Smooth muscle cell (in vitro differentiated cells): Measurements from ENCODE around the gene ZFYVE1. TPM values are rescaled to one million over a fixed set of nuclear protein-coding genes. Genes with fewer than 3 reads are reported as not detected.
"Not testable (repeated sequence)": the region's sequence is repeated elsewhere in the genome, so short reads cannot be mapped to it uniquely, and the experiment has no call there.

Source experiments
- DNase-seq: peaks from one replicate; lab custom pipeline; 2025; ENCODE audit not compliant: unreplicated experiment; lab: John Stamatoyannopoulos, UW
- H2AFZ ChIP-seq: fragments of 200-600 bp; sonication (generic); 2 replicates; pipeline ENCODE4 v1.6.0; 2016; ENCODE audit warnings: antibody characterized with exemption, low read depth, mild to moderate bottlenecking
- H3F3A ChIP-seq: fragments of 200-600 bp; sonication (generic); 2 replicates; pipeline ENCODE4 v1.6.0; 2017; ENCODE audit warnings: antibody characterized with exemption, low read depth
- H3K27ac ChIP-seq: fragments of 200-600 bp; sonication (generic); 2 replicates; pipeline ENCODE4 v1.5.1; 2016; ENCODE audit warnings: low read depth, mild to moderate bottlenecking
- H3K27me3 ChIP-seq: fragments of 200-600 bp; sonication (generic); 2 replicates; pipeline ENCODE4 v1.6.1; 2016; ENCODE audit warnings: low read depth, mild to moderate bottlenecking
- H3K36me3 ChIP-seq: fragments of 200-600 bp; sonication (generic); 2 replicates; pipeline ENCODE4 v1.5.1; 2016; ENCODE audit warnings: low read depth
- H3K4me1 ChIP-seq: fragments of 200-600 bp; sonication (generic); 2 replicates; pipeline ENCODE4 v1.5.1; 2016; ENCODE audit warnings: low read depth
- H3K4me2 ChIP-seq: fragments of 200-600 bp; sonication (generic); 2 replicates; pipeline ENCODE4 v1.6.0; 2016; ENCODE audit warnings: mild to moderate bottlenecking
- H3K4me3 ChIP-seq: fragments of 200-600 bp; sonication (generic); 2 replicates; pipeline ENCODE4 v1.5.1; 2016; ENCODE audit warnings: mild to moderate bottlenecking
- H3K79me2 ChIP-seq: fragments of 200-600 bp; sonication (generic); 2 replicates; pipeline ENCODE4 v1.6.0; 2016; ENCODE audit warnings: low read depth, mild to moderate bottlenecking
- H3K9ac ChIP-seq: fragments of 200-600 bp; sonication (generic); 2 replicates; pipeline ENCODE4 v1.6.0; 2016; ENCODE audit warnings: low read depth
- H3K9me3 ChIP-seq: fragments of 200-600 bp; sonication (generic); replicated peaks from 2 replicates; pipeline ENCODE4 v1.5.1; 2016; ENCODE audit warnings: low read depth
- H4K20me1 ChIP-seq: fragments of 200-600 bp; sonication (generic); 2 replicates; pipeline ENCODE4 v1.6.0; 2016; ENCODE audit warnings: low read depth
- CTCF ChIP-seq: fragments of 200-600 bp; sonication (generic); IDR thresholded peaks from 2 replicates; pipeline ENCODE4 v1.5.1; 2017; ENCODE audit warnings: borderline replicate concordance, mild to moderate bottlenecking, antibody characterized with exemption; ENCODE audit not compliant: insufficient read depth, poor library complexity, severe bottlenecking
- WGBS: methylation state at CpG from one replicate; pipeline ENCODE4 v1.1.7; 2016; ENCODE audit warnings: low lambda C conversion rate; 5-methylcytosine and 5-hydroxymethylcytosine counted together
- polyA plus RNA-seq: library from polyadenylated mRNA; unstranded; fragments of >200 nt; fragmentation: Nextera tagmentation; extraction: Ambion mirVana; gene quantifications from 2 replicates; pipeline ENCODE4 v1.2.1, GENCODE V29; 2016
- total RNA-seq: library from RNA; depleted of rRNA; stranded (reverse); fragments of >200 nt; gene quantifications from 2 replicates; pipeline ENCODE4 v1.2.3, GENCODE V29; 2014

ZFYVE1 gene
- total and polyA plus RNA-seq, 2 experiments from 2014 or later, result 19.0 to 20.1 TPM

DNA sequence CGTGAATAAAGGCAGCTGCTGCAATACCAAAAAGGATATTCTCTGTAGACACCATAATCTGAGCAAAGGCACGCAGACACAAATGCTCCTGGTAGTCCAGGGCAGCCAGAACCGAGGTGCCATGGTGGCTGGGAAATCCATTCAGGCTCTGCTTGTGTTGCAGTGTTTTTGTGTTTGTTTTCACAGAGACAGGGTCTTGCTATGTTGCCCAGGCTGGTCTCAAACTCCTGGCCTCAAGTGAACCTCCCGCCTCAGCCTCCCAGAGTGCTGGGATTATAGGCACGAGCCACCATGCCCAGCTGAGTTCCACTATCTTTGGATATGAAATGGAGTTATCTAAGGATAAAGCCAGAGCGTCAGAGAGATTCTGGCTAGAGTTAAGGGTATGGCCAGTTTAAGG is 60.9 kb downstream of the ZFYVE1 start:
- Histone ChIP-seq H3K4me2 (no peak overlapping the region), H3K9ac (no peak overlapping the region), H3K4me3 (no peak overlapping the region), H2AFZ (no peak overlapping the region), H3K36me3 (peaks cover 5% of the 10 kb centered on the region), H3K4me1 (no peaks in the 10 kb centered on the region), H3K27ac (no peak overlapping the region), H3F3A (no peaks in the 10 kb centered on the region), H3K27me3 (no peaks in the 10 kb centered on the region), H3K79me2 (no peaks in the 10 kb centered on the region), H3K9me3 (no peaks in the 10 kb centered on the region), H4K20me1 (no peaks in the 10 kb centered on the region)
- TF ChIP-seq CTCF, result no peak
- WGBS, result 96% methylated on average over 6 of the region's 6 CpGs
- no peak for DNase-seq

DNA sequence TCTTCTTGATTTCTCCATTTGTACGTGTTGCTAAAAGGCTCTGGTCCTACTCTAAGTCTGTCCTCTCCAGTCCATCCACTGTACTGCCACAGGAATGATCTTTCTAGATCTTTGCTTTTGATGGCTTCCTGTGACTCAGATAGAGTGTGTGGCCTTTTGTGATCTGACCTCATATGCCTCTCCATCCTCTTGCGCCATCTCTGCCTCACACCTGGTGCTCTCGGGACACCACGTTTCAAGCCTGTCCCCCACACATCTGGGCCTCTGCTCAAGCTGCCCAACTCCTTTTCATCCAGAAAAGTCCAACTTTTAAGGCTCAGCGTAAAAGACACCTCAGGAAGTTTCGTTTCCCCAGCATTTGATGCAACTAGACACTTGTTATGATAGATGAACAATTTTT is 61.7 kb downstream of the ZFYVE1 start:
- Histone ChIP-seq H3K36me3 (peaks cover 5% of the 10 kb centered on the region), H3K9me3 (no peaks in the 10 kb centered on the region), H3K9ac (no peak overlapping the region), H3F3A (no peaks in the 10 kb centered on the region), H3K27me3 (no peaks in the 10 kb centered on the region), H3K27ac (no peak overlapping the region), H2AFZ (no peak overlapping the region), H3K4me1 (no peaks in the 10 kb centered on the region), H4K20me1 (no peaks in the 10 kb centered on the region), H3K4me2 (no peak overlapping the region), H3K79me2 (no peaks in the 10 kb centered on the region), H3K4me3 (no peak overlapping the region)
- no peak for TF ChIP-seq CTCF
- WGBS, result 87% methylated on average over 6 of the region's 6 CpGs
- no peak for DNase-seq

GRCh38 chr14:72962829-72963312 is 64.0 kb downstream of the ZFYVE1 start:
- no peaks in the 10 kb centered on the region for H3K36me3 ChIP-seq
- H3K9ac ChIP-seq, result no peak overlapping the region
- H3K27me3 ChIP-seq, result no peaks in the 10 kb centered on the region
- H4K20me1 ChIP-seq, result no peaks in the 10 kb centered on the region
- H3K4me3 ChIP-seq, result no peak overlapping the region
- H3K9me3 ChIP-seq, result no peaks in the 10 kb centered on the region
- H3K79me2 ChIP-seq, result no peaks in the 10 kb centered on the region
- WGBS, result 61% methylated on average over 6 of the region's 6 CpGs
- H2AFZ ChIP-seq, result no peak overlapping the region
- H3F3A ChIP-seq, result no peaks in the 10 kb centered on the region
- no peak for TF ChIP-seq CTCF
- H3K27ac ChIP-seq, result no peak overlapping the region
- no peak overlapping the region for H3K4me2 ChIP-seq
- no peak for DNase-seq
- no peaks in the 10 kb centered on the region for H3K4me1 ChIP-seq

GRCh38 chr14:72962336-72962754 is 64.6 kb downstream of the ZFYVE1 start:
- H3K27me3 ChIP-seq, H3F3A ChIP-seq, H3K4me3 ChIP-seq, H2AFZ ChIP-seq, H3K79me2 ChIP-seq, H3K9me3 ChIP-seq, DNase-seq, H3K36me3 ChIP-seq, H3K4me2 ChIP-seq, H3K9ac ChIP-seq, H3K4me1 ChIP-seq, H4K20me1 ChIP-seq: not testable (repeated sequence)
- peak overlapping the region; percentile 59 for H3K27ac ChIP-seq
- 58% methylated on average over 10 of the region's 10 CpGs for WGBS
